AG20443 (cell line): ENCODE measurements around the gene ASB18.

Experiments used
- DNase-seq: peaks from one replicate; pipeline ENCODE4 v3.0.0; 2012; ENCODE audit warnings: low spot score, mixed read lengths

Gene ASB18

GRCh38 chr2:236173036-236173728, 91.0 kb downstream of the ASB18 start:
- no peak for DNase-seq

DNA sequence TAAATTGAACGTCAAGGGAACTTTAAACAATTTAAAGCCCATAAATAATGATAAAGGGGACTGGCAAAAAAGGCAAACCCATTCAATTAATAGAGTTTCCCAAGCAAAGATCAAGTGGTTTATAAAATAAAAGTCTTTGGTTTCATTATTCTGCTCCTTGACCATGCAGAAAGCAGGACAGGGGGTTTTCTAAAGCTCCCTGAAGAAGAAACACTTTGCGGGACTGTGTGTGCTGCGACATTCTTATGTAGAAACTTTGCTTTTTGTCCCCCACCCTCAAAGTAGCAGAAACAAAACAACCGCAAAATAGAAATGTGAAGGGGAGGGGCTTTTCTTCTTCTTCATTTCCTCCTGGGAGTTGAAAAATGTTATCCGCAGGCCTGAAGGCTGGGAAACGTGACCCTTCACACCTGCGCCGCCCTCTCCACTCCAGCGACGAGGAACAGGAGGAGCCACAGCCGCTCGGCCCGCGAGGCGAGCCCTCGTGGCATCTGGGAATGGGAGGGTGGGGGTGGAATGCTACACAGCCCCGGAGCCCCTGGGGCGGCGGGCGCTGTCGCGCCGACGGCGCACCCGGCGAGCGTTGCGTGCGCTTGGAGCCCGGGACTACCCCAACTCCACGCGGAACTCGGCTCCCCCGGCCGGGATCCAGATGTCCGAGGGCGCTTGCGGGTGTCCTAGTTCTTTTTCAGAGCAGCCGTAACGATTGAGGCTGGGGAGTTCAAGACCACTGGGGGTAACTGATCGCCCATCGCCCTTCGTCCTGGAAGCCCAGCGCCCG, 91.8 kb downstream of the ASB18 start:
- no peak for DNase-seq

DNA sequence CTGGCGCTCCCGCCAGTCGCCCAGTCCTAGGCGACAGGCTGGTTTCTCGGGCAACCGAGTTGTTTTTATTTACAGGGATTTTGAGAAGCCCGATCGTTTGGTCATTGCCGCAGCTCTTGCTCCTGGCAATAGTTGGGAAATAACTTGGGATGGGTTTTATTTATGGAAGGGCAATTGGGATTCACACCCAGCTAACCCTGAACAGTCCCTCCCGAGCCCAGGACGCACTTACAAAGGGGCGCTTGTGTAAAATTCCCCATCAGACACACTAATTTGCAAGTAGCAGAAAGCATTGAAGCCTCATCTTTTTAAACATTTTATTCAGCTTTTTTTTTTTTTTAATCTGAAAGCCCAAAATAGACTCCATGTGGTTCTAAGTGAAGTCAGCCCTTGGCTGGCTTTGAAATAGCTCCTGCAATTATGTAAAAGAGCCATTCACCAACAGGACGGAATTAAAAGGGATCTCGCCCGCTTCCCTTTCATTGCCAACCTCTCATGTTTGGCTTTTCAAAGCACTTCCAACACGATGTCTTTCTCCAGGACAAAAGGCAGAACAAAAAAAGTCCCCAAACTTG, 92.4 kb downstream of the ASB18 start:
- DNase-seq, result no peak

DNA sequence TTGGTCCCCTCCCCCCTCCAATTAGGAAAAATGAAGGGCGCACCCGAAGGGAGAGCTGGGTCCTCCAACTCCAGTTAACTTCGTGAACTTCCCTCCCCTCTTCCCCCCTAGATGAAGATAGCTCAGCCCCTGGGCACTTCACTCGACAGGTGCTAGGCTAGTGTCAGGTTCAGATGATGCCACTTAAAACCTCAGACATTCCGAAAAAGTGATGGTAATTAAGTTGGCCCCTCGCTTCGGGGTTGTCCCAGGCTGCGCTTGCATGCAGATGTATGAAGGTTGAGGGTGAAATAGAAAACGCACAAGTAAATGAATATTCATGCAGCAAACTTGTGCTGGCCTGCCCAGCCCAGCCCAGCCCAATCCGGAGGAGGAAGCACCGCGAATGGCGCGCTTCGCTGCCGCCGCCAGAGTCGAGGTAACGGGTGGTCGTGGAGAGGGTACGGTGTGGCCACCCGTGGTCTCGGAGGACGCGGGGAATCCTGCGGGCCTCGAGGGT, 93.0 kb downstream of the ASB18 start:
- no peak for DNase-seq

DNA sequence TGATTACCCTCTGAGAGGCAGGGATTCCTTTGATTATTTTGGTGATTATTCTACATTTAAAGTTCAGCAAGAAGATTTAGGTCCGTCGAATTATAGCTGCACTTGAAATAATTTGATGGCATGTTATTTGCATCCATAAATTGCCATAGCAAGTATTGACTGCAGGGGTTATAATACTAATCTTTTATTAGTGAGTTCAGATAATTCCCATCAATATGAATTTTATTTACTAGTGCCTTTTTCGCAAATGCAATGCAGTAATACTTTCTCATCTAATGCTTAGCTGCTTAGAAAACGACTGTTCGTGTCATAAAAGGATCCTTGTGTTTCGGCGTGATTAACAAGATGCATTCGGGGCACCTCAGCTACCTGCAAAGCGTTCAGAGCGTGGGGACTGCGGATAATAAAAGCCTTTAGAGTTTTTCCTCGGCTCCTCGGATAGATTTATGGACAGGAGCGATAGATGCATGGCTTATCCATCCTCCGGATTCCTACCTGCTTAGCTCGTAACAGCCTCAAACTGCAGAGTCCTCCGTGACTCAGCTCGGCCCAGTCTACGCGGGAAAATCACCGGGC, 93.5 kb downstream of the ASB18 start:
- no peak for DNase-seq

- DNase-seq, result no peak
These were observed 94.2 kb downstream of the ASB18 start for GRCh38 chr2:236169741-236170589.

DNA sequence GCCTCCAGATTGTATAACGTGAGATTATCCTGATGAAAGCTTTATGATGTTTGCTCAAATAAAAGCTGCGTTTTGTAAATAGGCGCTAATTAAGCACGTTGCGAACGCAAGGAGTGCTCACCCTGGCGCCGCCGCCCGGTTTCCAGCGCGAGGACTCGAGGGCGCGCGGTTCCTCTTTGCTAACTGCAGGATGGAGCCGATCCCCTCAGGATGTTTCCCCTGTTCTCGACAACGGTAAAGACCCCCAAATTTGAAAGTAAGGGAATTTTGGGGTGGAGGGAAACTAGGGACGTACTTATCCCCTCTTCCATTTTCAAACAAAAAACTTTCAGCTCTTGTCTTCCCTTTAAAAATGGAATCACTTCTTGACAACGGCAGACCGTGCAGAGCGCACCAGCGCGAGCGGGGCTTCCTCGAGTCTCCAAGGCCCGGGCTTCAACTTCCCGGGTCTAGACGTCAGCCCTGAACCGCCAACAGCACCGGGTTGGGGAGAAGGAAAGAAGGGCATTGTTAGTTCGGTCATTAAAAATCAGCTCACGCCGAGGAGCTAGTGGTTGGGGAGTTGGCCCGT, 95.0 kb downstream of the ASB18 start:
- no peak for DNase-seq

GRCh38 chr2:236168110-236169080, 95.8 kb downstream of the ASB18 start, which contains the start of gene GBX2:
GBX2 (minus strand) TSS chr2:236168386; CDS start chr2:236167971, 415 bp downstream.
- peak; percentile 87 for DNase-seq

- DNase-seq, result peak; percentile 67
These were observed 96.7 kb downstream of the ASB18 start for GRCh38 chr2:236167297-236168109.

DNA sequence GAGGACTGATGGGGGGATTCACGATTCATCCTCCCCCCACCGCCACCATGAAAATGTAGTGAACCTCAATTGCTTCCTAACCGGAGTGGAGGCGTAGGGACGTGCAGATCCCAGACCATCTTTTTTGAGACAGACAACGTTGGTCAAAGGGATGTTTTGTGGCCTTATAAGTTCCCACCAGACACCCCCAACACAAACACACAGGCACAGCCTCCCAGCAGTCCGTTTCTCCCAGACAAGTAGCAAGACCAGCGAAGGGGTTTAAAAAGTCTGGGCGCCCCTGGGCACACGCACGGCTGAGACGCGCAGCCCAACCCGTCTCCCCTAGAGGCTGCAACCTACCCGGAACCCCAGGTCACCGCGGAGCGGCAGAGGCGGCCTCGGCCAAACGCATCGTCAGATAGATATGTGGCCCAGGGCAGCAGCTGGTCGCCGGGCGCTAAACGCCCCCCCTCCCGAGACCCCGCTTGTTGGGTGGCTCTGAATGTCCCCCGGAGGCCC, 97.4 kb downstream of the ASB18 start:
- peak; percentile 17 for DNase-seq

DNA sequence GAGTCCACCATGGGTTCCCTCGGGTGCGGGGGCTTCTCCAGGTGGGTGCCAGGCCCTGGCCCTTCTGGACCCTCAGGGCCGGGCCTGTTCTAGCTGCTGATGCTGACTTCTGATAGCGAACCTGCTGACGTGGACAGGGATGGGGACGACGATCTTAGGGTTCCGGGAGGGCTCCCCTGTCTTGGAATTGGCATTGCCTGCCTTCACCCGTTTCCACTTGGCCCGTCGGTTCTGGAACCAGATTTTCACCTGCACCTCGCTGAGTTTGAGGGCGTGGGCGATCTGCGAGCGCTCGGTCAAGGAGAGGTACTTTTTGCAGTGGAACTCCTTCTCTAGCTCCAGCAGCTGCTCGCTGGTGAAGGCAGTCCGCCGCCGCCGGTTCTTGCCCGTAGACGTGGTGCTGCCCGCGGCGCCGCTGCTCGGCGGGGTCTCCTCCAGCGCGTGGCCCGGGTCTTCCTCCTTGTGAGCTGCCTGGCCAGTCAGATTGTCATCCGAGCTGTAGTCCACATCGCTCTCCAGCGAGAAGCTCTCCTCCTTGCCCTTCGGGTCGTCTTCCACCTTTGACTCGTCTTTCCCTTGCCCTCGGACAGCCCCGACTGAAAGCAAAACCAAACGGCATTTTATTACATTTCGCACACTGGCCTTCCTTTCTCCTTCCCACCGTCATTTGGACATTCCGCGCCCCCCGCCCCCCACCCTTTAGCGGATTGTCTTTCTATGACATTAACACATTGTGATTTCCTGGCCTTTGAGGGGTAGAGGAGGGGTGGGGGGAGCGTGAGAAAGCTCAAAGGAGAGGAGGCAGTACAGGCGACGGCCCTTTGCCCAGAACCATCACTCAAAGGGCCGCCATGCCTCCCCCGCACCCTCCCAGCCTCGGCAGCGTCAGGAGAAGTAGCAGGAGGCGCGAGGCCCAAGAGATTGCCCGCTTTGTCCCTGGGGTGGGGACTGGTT, 98.1 kb downstream of the ASB18 start:
- DNase-seq, result peak; percentile 36

DNA sequence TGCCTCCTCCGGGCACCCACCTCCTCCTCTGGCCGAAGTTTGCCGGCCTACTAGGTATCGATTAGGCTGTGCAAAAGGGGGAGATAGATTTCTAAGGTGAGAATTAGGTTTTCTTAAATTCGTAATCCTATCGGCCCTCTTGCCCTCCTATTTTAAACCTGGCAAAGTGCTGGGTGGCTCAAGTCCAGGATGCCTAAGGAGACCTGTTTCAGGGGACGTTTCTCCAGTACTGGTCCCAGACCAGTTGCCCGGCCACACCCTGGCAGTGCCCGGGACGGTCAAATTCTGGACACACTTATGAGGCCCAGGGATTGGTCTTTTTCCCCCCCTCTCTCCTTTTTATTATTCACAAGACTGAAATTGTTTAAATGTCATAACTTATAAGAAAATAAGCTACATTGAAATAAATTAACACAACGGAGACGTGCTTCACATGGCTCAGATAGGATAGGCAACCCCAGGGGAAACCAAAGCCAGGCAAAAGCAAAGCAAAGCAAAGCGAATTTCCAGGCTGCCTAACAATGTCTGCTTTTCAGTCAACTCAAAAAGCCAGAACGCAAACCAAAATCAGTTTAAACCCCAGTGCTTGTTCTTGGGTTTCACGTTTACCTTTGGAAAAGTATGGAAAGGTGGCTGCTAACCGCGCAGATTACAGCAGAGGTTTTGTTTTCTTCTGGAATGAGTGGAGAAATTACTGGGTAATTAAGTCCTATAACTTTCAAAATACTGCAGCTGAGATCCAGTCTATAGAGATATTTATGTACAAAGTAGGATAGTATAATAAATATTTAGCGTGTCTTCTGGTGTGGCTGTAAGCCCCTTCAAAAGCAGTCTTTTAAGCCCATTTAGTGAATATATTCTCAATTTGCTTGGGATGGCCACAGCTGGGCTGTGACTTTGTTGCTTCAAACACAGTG, 99.0 kb downstream of the ASB18 start:
- DNase-seq, result peak; percentile 3

- DNase-seq, result peak; percentile 60
These were observed 99.8 kb downstream of the ASB18 start for GRCh38 chr2:236164201-236164924.

DNA sequence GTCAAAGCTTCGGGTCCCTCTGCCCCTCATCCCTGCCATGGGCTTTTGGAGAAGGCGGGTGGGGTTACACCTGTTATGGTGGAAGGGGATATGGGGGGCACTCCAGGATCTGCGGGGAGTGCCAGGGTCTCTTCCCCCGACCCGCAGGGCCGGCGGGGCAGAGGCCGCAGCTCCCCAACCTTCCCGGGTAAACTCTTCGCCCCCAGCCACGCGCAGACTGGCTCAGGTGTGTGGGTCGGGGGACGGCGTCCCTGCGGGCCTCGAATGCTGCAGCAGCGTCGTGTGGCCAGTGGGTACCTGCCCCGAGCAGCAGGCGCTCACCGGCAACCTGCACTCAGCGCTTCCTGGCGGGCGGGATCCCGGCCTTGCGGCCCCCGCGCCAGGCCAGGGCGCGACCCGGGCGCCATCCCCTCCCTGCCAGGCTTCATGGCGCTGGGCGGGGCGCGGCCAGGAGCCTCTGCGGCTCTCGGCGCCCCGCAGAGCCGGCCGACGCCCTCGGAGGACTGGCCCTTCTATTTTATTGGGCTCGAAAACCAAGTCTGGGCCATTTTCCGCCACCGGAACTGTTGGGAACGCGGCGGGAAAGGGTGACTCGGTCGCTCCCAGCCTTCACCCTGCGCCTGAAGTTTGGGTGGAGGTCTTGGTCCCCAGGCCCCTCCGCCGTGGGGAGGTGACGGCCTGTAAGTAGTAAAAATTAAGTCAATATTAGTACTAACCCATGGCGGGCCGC, 100.6 kb downstream of the ASB18 start:
- DNase-seq, result peak; percentile 19

GRCh38 chr2:236162882-236163470, 101.2 kb downstream of the ASB18 start:
- DNase-seq, result peak; percentile 14
